H1 (cell line): ENCODE results near the gene CACNG7. TPM values are rescaled to one million over a fixed set of nuclear protein-coding genes. Genes with fewer than 3 reads are reported as not detected.

Source experiments
- CHD7 ChIP-seq: fragments of 300-600 bp; sonication (generic); IDR thresholded peaks from 2 replicates; pipeline ENCODE4 v1.7.1; 2012; ENCODE audit warnings: low read length, moderate library complexity, mild to moderate bottlenecking, inconsistent platforms; ENCODE audit not compliant: insufficient replicate concordance
- polyA plus RNA-seq, 7 experiments: library from polyadenylated mRNA; depleted of rRNA in 3 of 7; stranded (reverse) in 5 of 7; unstranded in 2 of 7; fragments of >200 nt in 5 of 7; fragments of 200-250 nt in 2 of 7; gene quantifications; 1 replicate in 5 of 7; 2 replicates in 1 of 7; 4 replicates in 1 of 7; pipeline versions ENCODE4 v1.2.1 to v1.2.3, GENCODE V29; 2011 to 2013; ENCODE audit warnings: missing spikeins in 2 of 7, mixed read lengths in 2 of 7
- total RNA-seq: library from RNA; stranded (reverse); fragmentation: NEBNext Ultra II Directional; extraction: Animal tissue kit (Norgen Biotek cat#: 25700); gene quantifications from 2 replicates; pipeline ENCODE4 v1.2.1, GENCODE V29; 2021

CACNG7 gene
- total and polyA plus RNA-seq, 2 of the 8 experiments (the other 6 are each of a cell fraction or from before 2014, with no cell fraction given), result 28.9 to 69.8 TPM

GRCh38 chr19:53900191-53900860 is 8.8 kb upstream of the CACNG7 start (continued):
- no peak for TF ChIP-seq CHD7
- TF ChIP-seq, all 59 proteins: peak for 0
